ENCODE results near the gene TCF12. TPM values are rescaled to one million over a fixed set of nuclear protein-coding genes. Genes with fewer than 3 reads are reported as not detected.

TCF12 gene
- total and polyA plus RNA-seq, 11 donors: 6.5 to 77.3 (median 43.5) TPM

GRCh38 chr15:57015360-57015759 lies 96.9 kb downstream of the TCF12 start:
- Histone ChIP-seq H3K9me3 (no peaks in the 10 kb centered on the region), H3K36me3 (no peaks in the 10 kb centered on the region), H3K4me1 (peaks cover 0 to 44% (median 16%) of the 10 kb centered on the region in 12 donors), H3K4me3 (no peak overlapping the region), H3K27ac (no peak overlapping the region), H3K27me3 (no peaks in the 10 kb centered on the region)
- intact Hi-C loops (cut with DNase I): no loop called here
- no peak for DNase-seq
- ATAC-seq: no peak
- TF ChIP-seq CTCF (IDR thresholded peaks at IDR 0.05) (no peak), POLR2A (IDR thresholded peaks at IDR 0.05) (no peak)

DNA sequence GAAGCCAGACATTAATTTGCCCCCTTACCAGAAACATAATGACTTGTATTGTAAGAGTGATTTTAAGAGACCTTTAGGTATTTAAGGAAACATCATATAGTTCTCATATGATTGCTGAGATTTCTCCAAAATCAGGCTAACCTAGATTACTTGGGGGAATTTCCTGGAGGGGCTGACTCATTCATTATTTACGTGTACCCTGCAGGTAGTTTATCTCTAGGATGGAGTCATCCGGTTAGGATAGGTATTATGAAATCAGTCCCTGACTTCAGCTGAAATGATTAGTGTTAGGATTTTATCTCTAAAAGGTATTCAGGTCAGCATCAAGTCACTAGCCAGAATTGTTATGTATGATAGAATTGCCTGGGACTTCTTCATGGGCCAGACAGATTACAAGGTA lies 97.5 kb downstream of the TCF12 start:
- WGBS, 4 donors: 71 to 86% (median 82%) methylated on average over 2 of the region's 2 CpGs
- TF ChIP-seq CTCF (IDR thresholded peaks at IDR 0.05): no peak
- no peak for TF ChIP-seq POLR2A (IDR thresholded peaks at IDR 0.05)
- Histone ChIP-seq H3K27ac (no peak overlapping the region), H3K27me3 (no peaks in the 10 kb centered on the region), H3K4me3 (no peak overlapping the region), H3K36me3 (no peaks in the 10 kb centered on the region), H3K9me3 (no peaks in the 10 kb centered on the region), H3K4me1 (peaks cover 0 to 45% (median 16%) of the 10 kb centered on the region in 12 donors)
- ATAC-seq (no peak), DNase-seq (no peak)
- intact Hi-C loops (cut with DNase I): no loop called here

DNA sequence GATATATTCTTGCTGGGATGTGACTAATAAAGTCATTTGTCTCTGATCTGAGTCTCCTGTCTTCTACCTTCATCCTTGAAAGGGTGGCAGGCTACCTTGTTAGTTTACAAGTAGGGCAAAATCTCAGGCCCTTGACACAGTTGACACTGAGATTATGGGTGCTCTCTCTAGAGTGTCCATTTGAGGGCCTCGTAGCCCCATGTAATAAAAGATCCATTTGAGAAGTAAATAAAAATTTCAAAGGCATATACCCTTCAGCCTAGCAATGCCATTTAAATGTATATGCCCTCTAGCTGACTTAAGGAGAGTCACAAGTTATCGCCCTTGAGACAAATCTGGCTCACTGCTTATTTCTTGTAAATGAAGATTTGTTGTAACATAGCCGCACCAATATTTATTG lies 98.6 kb downstream of the TCF12 start:
- peaks cover 0 to 4% (median 0%) of the 10 kb centered on the region in 12 donors for H3K9me3 ChIP-seq
- ATAC-seq: peak in 1 of 4 donors; percentile 34
- no peaks in the 10 kb centered on the region for H3K36me3 ChIP-seq
- H3K27ac ChIP-seq: no peak overlapping the region
- H3K4me3 ChIP-seq: no peak overlapping the region
- TF ChIP-seq CTCF (IDR thresholded peaks at IDR 0.05) (peak in 3 of 12 donors; percentile 7 to 29 (median 19)), POLR2A (IDR thresholded peaks at IDR 0.05) (no peak)
- DNase-seq: no peak
- WGBS, 4 donors: 91 to 96% (median 94%) methylated on average over 3 of the region's 3 CpGs
- H3K27me3 ChIP-seq: no peaks in the 10 kb centered on the region
- intact Hi-C loops (cut with DNase I): no loop called here
- H3K4me1 ChIP-seq: peaks cover 0 to 48% (median 16%) of the 10 kb centered on the region in 12 donors

DNA sequence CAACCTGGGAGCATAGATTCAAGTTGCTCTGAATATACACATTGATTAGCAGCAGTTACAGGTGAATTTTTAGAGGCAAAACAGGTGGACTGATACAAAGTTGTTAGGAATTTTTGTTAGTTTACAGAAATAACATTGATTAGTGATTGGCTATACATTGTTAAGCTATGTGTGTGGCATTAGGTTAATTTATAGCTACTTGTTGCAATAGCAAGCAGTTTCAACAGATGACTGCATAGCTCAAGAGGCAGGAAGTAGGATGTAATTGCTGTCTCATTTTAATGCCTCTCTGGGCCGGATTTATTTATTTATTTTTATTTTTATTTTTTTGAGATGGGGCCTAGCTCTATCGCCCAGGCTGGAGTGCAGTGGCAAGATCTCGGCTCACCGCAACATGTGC lies 99.7 kb downstream of the TCF12 start:
- 69 to 74% (median 73%) methylated on average over 4 of the region's 4 CpGs for WGBS, 4 donors
- intact Hi-C loops (cut with DNase I): no loop called here
- H3K36me3 ChIP-seq: no peaks in the 10 kb centered on the region
- H3K27ac ChIP-seq: peak overlapping the region in 1 of 12 donors; percentile 9
- ATAC-seq: no peak
- no peak for TF ChIP-seq CTCF (IDR thresholded peaks at IDR 0.05)
- TF ChIP-seq POLR2A (IDR thresholded peaks at IDR 0.05): no peak
- H3K9me3 ChIP-seq: peaks cover 0 to 7% (median 0%) of the 10 kb centered on the region in 12 donors
- H3K27me3 ChIP-seq: no peaks in the 10 kb centered on the region
- H3K4me1 ChIP-seq: peaks cover 0 to 48% (median 16%) of the 10 kb centered on the region in 12 donors
- no peak for DNase-seq
- H3K4me3 ChIP-seq: no peak overlapping the region
